GM04504 (cell line): ENCODE results near the gene OR1J1.

Experiments
- DNase-seq: peaks from one replicate; pipeline ENCODE4 v3.0.0-alpha.2; 2012; ENCODE audit warnings: low read depth

OR1J1 gene

GRCh38 chr9:122477826-122478225 lies at the start of gene OR1J1:
Gene OR1J1 (minus strand): TSS chr9:122477926. CDS start chr9:122477926, 0 bp downstream.
- no peak for DNase-seq

GRCh38 chr9:122527193-122527592 lies 49.5 kb upstream of the OR1J1 start, which contains the start of gene OR1N1:
Gene OR1N1 (minus strand): TSS chr9:122527293. CDS start chr9:122527293, 0 bp downstream.
- DNase-seq, result no peak

- no peak for DNase-seq
These were observed 48.9 kb upstream of the OR1J1 start for GRCh38 chr9:122526602-122527001.

GRCh38 chr9:122519376-122519775 lies 41.6 kb upstream of the OR1J1 start:
- no peak for DNase-seq

GRCh38 chr9:122518841-122519240 lies 41.1 kb upstream of the OR1J1 start, which contains the start of gene OR1J4:
Gene OR1J4 (plus strand): TSS chr9:122519141. CDS start chr9:122519141, 0 bp downstream.
- no peak for DNase-seq

GRCh38 chr9:122518226-122518625 lies 40.5 kb upstream of the OR1J1 start:
- no peak for DNase-seq

- no peak for DNase-seq
These were observed 32.8 kb upstream of the OR1J1 start, which contains the start of gene OR1J2 for GRCh38 chr9:122510502-122510901. Gene OR1J2 (plus strand): TSS chr9:122510802. CDS start chr9:122510802, 0 bp downstream.

GRCh38 chr9:122506964-122507363 lies 29.2 kb upstream of the OR1J1 start:
- DNase-seq, result no peak

- peak; percentile 51 for DNase-seq
These were observed 21.2 kb upstream of the OR1J1 start for GRCh38 chr9:122498883-122499288.

GRCh38 chr9:122479062-122479461 lies 1.3 kb upstream of the OR1J1 start:
- no peak for DNase-seq

- no peak for DNase-seq
These were observed 380 bp downstream of the OR1J1 start for GRCh38 chr9:122477346-122477745.

GRCh38 chr9:122475717-122476116 lies 2.0 kb downstream of the OR1J1 start:
- no peak for DNase-seq

GRCh38 chr9:122474561-122474960 lies 3.2 kb downstream of the OR1J1 start:
- no peak for DNase-seq

- DNase-seq, result peak; percentile 94
These were observed 9.0 kb downstream of the OR1J1 start for GRCh38 chr9:122468735-122469134.

GRCh38 chr9:122466456-122466855 lies 11.3 kb downstream of the OR1J1 start:
- DNase-seq, result no peak

- DNase-seq, result peak; percentile 82
These were observed 12.8 kb downstream of the OR1J1 start for GRCh38 chr9:122464633-122465567.

- DNase-seq, result no peak
These were observed 13.7 kb downstream of the OR1J1 start for GRCh38 chr9:122463828-122464632.

GRCh38 chr9:122457787-122458186 lies 19.9 kb downstream of the OR1J1 start:
- DNase-seq, result no peak

- no peak for DNase-seq
These were observed 21.6 kb downstream of the OR1J1 start for GRCh38 chr9:122456123-122456522.

GRCh38 chr9:122453677-122454135 lies 24.0 kb downstream of the OR1J1 start:
- DNase-seq, result no peak

- DNase-seq, result no peak
These were observed 30.8 kb downstream of the OR1J1 start for GRCh38 chr9:122446819-122447484.
